ENCODE measurements around the gene RBP3.

RBP3 gene

GRCh38 chr10:47337310-47337709 is 10.9 kb upstream of the RBP3 start:
- DNase-seq = no peak

- no peak for DNase-seq
These were observed 8.9 kb upstream of the RBP3 start for GRCh38 chr10:47339186-47339735.

- DNase-seq = no peak
These were observed 8.2 kb upstream of the RBP3 start for GRCh38 chr10:47339759-47340607.

GRCh38 chr10:47340608-47341170 is 7.5 kb upstream of the RBP3 start:
- peak in 1 of 2 experiments; percentile 1 for DNase-seq

GRCh38 chr10:47344996-47345870 is 2.9 kb upstream of the RBP3 start:
- DNase-seq = no peak

GRCh38 chr10:47346581-47347302 is 1.4 kb upstream of the RBP3 start:
- no peak for DNase-seq

GRCh38 chr10:47347303-47347675 is 874 bp upstream of the RBP3 start:
- DNase-seq = no peak

- DNase-seq = no peak
These were observed 703 bp downstream of the RBP3 start for GRCh38 chr10:47348661-47349470.

- no peak for DNase-seq
These were observed 1.4 kb downstream of the RBP3 start for GRCh38 chr10:47349516-47349915.

GRCh38 chr10:47349941-47350371 is 1.8 kb downstream of the RBP3 start:
- no peak for DNase-seq

- no peak for DNase-seq
These were observed 2.8 kb downstream of the RBP3 start for GRCh38 chr10:47350671-47351640.

GRCh38 chr10:47351899-47352815 is 4.0 kb downstream of the RBP3 start:
- DNase-seq = no peak

GRCh38 chr10:47353351-47353750 is 5.2 kb downstream of the RBP3 start:
- DNase-seq = no peak

- DNase-seq = no peak
These were observed 6.0 kb downstream of the RBP3 start for GRCh38 chr10:47354165-47354564.

- no peak for DNase-seq
These were observed 6.7 kb downstream of the RBP3 start for GRCh38 chr10:47354900-47355299.

- no peak for DNase-seq
These were observed 8.5 kb downstream of the RBP3 start for GRCh38 chr10:47356708-47357107.

- DNase-seq = no peak
These were observed 9.0 kb downstream of the RBP3 start for GRCh38 chr10:47357131-47357582.

- no peak for DNase-seq
These were observed 9.7 kb downstream of the RBP3 start for GRCh38 chr10:47357911-47358310.

- DNase-seq = no peak
These were observed 10.3 kb downstream of the RBP3 start for GRCh38 chr10:47358457-47358856.

Measured in AML-193 (cell line).